K562 (cell line): ENCODE measurements around the gene SYT3. TPM values are rescaled to one million over a fixed set of nuclear protein-coding genes. Genes with fewer than 3 reads are reported as not detected.
"Not testable (repeated sequence)": the region's sequence is repeated elsewhere in the genome, so short reads cannot be mapped to it uniquely, and the experiment has no call there.

ENCODE experiments used
- ATF1 ChIP-seq, 2 experiments: fragments of 450-650 bp in 1 of 2; IDR thresholded peaks; 2 replicates each; pipeline ENCODE4 v1.6.1; 2016; ENCODE audit warnings: missing compliant biosample characterization in 1 of 2, missing genetic modification characterization in 1 of 2
- ILK ChIP-seq: fragments of 450-650 bp; IDR thresholded peaks from 2 replicates; pipeline ENCODE4 v1.6.1; 2016; ENCODE audit warnings: missing genetic modification characterization, low read depth, mild to moderate bottlenecking, missing compliant biosample characterization, moderate library complexity, borderline replicate concordance
- KDM1A ChIP-seq, 2 experiments: fragments of 450-650 bp; IDR thresholded peaks; 2 replicates each; pipeline ENCODE4 v1.6.1; 2016; ENCODE audit warnings: mild to moderate bottlenecking in 2 of 2
- TAL1 ChIP-seq: fragments of 450-650 bp; IDR thresholded peaks from 2 replicates; pipeline ENCODE4 v1.6.1; 2016; ENCODE audit warnings: mild to moderate bottlenecking
- ZNF589 ChIP-seq: fragments of 200-800 bp; sonication (Bioruptor generic); IDR thresholded peaks from 2 replicates; pipeline ENCODE4 v1.6.1; 2016; ENCODE audit warnings: low read depth, missing genetic modification characterization, missing compliant biosample characterization
- polyA plus RNA-seq, 8 experiments: library from polyadenylated mRNA; depleted of rRNA in 4 of 8; stranded (reverse) in 5 of 8; unstranded in 3 of 8; fragments of >200 nt; fragmentation: Nextera tagmentation in 2 of 8; fragmentation: Illumina TruSeq in 1 of 8; extraction: Ambion mirVana in 2 of 8; extraction: Trizol in 1 of 8; gene quantifications; 2 replicates each; pipeline versions ENCODE4 v1.2.1 to v1.2.3, GENCODE V29; 2011 to 2014; ENCODE audit warnings: inconsistent platforms in 1 of 8, missing spikeins in 1 of 8
- total RNA-seq, 7 experiments: library from RNA; depleted of rRNA in 6 of 7; stranded (reverse); fragments of >200 nt in 6 of 7; fragmentation: Illumina TruSeq in 2 of 7; extraction: Trizol in 2 of 7; gene quantifications; 2 replicates each; pipeline versions ENCODE4 v1.2.1 to v1.2.3, GENCODE V29; 2011 to 2021; ENCODE audit warnings: low replicate concordance in 1 of 7
- TF ChIP-seq, protein P1 (sequence below): fragments of 450-650 bp; conservative IDR thresholded peaks from 2 replicates; pipeline ENCODE4 v1.6.1; 2016; ENCODE audit warnings: missing genetic modification characterization, low read depth, mild to moderate bottlenecking, missing compliant biosample characterization, moderate library complexity
- TF ChIP-seq, protein P2 (sequence below): fragments of 450-650 bp; IDR thresholded peaks from 2 replicates; pipeline ENCODE4 v1.6.1; 2017; ENCODE audit warnings: antibody characterized with exemption, mild to moderate bottlenecking

Gene SYT3
- total and polyA plus RNA-seq, 9 of the 15 experiments (the other 6 are each of a cell fraction or from before 2014, with no cell fraction given): 0.36 to 2.0 (median 0.54) TPM; not detected in 2

DNA sequence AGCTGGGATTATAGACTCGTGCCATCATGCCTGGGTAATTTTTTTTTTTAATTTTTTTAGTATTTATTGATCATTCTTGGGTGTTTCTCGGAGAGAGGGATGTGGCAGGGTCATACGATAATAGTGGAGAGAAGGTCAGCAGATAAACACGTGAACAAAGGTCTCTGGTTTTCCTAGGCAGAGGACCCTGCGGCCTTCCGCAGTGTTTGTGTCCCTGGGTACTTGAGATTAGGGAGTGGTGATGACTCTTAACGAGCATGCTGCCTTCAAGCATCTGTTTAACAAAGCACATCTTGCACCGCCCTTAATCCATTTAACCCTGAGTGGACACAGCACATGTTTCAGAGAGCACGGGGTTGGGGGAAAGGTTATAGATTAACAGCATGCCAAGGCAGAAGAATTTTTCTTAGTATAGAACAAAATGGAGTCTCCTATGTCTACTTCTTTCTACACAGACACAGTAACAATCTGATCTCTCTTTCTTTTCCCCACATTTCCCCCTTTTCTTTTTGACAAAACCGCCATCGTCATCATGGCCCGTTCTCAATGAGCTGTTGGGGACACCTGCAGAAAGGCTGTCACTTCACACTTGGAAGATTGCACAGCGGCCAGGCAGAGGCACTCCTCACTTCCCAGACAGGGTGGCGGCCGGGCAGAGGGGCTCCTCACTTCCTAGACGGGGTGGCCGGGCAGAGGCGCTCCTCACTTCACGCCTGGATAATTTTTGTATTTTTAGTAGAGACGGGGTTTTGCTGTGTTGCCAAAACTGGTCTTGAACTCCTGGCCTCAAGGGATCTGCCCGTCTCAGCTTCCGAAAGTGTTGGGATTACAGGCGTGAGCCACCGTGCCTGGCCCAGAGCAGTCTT lies 57.7 kb downstream of the SYT3 start (continued):
- peak; percentile 46; the same call in 1 of the 2 replicates for TF ChIP-seq ZNF589 (CRISPR knock-in tag)
- TF ChIP-seq ILK: 0 out of 2 replicates have a peak, but pooled peaks have one; percentile 8
- TF ChIP-seq TAL1: peak; percentile 56; the same call in 1 of the 2 replicates
- TF ChIP-seq ATF1 (CRISPR knock-in tag; IDR thresholded peaks at IDR 0.05): not testable (repeated sequence)
- TF ChIP-seq ATF1 (tag; IDR thresholded peaks at IDR 0.05): 0 out of 2 replicates have a peak, but pooled peaks have one; percentile 9
- TF ChIP-seq, protein P1, sequence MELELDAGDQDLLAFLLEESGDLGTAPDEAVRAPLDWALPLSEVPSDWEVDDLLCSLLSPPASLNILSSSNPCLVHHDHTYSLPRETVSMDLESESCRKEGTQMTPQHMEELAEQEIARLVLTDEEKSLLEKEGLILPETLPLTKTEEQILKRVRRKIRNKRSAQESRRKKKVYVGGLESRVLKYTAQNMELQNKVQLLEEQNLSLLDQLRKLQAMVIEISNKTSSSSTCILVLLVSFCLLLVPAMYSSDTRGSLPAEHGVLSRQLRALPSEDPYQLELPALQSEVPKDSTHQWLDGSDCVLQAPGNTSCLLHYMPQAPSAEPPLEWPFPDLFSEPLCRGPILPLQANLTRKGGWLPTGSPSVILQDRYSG (tag): peak; percentile 84; the same call in 1 of the 2 replicates
- peak; percentile 48 to 60; a peak in 3 of 4 replicates for TF ChIP-seq KDM1A (IDR thresholded peaks at IDR 0.05)
- TF ChIP-seq, protein P2, sequence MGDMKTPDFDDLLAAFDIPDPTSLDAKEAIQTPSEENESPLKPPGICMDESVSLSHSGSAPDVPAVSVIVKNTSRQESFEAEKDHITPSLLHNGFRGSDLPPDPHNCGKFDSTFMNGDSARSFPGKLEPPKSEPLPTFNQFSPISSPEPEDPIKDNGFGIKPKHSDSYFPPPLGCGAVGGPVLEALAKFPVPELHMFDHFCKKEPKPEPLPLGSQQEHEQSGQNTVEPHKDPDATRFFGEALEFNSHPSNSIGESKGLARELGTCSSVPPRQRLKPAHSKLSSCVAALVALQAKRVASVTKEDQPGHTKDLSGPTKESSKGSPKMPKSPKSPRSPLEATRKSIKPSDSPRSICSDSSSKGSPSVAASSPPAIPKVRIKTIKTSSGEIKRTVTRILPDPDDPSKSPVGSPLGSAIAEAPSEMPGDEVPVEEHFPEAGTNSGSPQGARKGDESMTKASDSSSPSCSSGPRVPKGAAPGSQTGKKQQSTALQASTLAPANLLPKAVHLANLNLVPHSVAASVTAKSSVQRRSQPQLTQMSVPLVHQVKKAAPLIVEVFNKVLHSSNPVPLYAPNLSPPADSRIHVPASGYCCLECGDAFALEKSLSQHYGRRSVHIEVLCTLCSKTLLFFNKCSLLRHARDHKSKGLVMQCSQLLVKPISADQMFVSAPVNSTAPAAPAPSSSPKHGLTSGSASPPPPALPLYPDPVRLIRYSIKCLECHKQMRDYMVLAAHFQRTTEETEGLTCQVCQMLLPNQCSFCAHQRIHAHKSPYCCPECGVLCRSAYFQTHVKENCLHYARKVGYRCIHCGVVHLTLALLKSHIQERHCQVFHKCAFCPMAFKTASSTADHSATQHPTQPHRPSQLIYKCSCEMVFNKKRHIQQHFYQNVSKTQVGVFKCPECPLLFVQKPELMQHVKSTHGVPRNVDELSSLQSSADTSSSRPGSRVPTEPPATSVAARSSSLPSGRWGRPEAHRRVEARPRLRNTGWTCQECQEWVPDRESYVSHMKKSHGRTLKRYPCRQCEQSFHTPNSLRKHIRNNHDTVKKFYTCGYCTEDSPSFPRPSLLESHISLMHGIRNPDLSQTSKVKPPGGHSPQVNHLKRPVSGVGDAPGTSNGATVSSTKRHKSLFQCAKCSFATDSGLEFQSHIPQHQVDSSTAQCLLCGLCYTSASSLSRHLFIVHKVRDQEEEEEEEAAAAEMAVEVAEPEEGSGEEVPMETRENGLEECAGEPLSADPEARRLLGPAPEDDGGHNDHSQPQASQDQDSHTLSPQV: peak; percentile 94
